ENCODE results near the gene SMARCC2.

GRCh38 chr12:56236985-56237384, 47.7 kb upstream of the SMARCC2 start:
- TF ChIP-seq CTCF (IDR thresholded peaks at IDR 0.05 in 4 of 5, conservative IDR thresholded peaks at IDR 0.05 in 1 of 5), result no peak
- TF ChIP-seq POLR2A (IDR thresholded peaks at IDR 0.05), result no peak
